Pons (tissue), 1 donor: Measurements from ENCODE around the gene TMEM42.

ENCODE experiments used
- DNase-seq: peaks from one replicate; pipeline ENCODE4 v3.0.0-alpha.2; 2016; ENCODE audit warnings: low spot score

TMEM42 gene

GRCh38 chr3:44910693-44911092 is 49.0 kb downstream of the TMEM42 start:
- no peak for DNase-seq

GRCh38 chr3:44913868-44914468 is 52.3 kb downstream of the TMEM42 start:
- DNase-seq, result peak; percentile 70

DNA sequence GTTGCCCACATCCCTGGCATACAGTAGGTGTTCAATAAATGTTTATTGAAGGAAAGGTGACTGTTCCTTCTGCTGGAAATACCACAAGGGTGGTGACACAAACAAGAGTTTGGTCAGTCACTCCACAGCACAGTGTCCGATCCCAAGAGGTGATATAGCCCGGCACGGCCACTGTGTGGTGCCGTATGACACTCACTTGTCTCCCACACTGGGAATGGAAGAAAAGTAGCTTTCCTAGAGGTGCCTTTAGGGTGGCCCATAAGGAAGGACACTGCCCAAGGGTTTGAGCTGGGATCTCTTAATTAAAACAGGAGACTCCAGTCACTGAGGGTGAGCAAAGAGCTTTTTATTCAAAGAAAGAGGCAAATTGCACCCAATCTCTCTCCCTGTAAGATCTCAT is 53.2 kb downstream of the TMEM42 start:
- no peak for DNase-seq
